GM18511 (cell line): Measurements from ENCODE around the gene RBM18.

ENCODE experiments used
- ATAC-seq: cut with Tn5 transposase; IDR thresholded peaks from one replicate; pipeline ENCODE4 v1.9.1; 2021; ENCODE audit warnings: mild to moderate bottlenecking, moderate library complexity; ENCODE audit not compliant: unreplicated experiment

RBM18 gene

GRCh38 chr9:122223435-122223834 lies 41.2 kb downstream of the RBM18 start:
- ATAC-seq = no peak

- no peak for ATAC-seq
Measured at GRCh38 chr9:122222791-122223190, 41.8 kb downstream of the RBM18 start.

- ATAC-seq = no peak
Measured at GRCh38 chr9:122221183-122221811, 43.3 kb downstream of the RBM18 start.

GRCh38 chr9:122220673-122221182 lies 43.9 kb downstream of the RBM18 start:
- no peak for ATAC-seq

- ATAC-seq = no peak
Measured at GRCh38 chr9:122219856-122220672, 44.6 kb downstream of the RBM18 start.

GRCh38 chr9:122218935-122219855 lies 45.4 kb downstream of the RBM18 start:
- no peak for ATAC-seq

GRCh38 chr9:122218071-122218934 lies 46.3 kb downstream of the RBM18 start:
- no peak for ATAC-seq

- no peak for ATAC-seq
Measured at GRCh38 chr9:122217640-122218039, 47.0 kb downstream of the RBM18 start.

GRCh38 chr9:122216798-122217418 lies 47.7 kb downstream of the RBM18 start:
- ATAC-seq = no peak

GRCh38 chr9:122216138-122216797 lies 48.4 kb downstream of the RBM18 start:
- ATAC-seq = no peak

- no peak for ATAC-seq
Measured at GRCh38 chr9:122215663-122216062, 49.0 kb downstream of the RBM18 start.

GRCh38 chr9:122214507-122214906 lies 50.1 kb downstream of the RBM18 start:
- no peak for ATAC-seq

GRCh38 chr9:122213589-122214413 lies 50.8 kb downstream of the RBM18 start:
- peak; percentile 68 for ATAC-seq

GRCh38 chr9:122213102-122213588 lies 51.5 kb downstream of the RBM18 start:
- ATAC-seq = no peak

GRCh38 chr9:122212473-122213004 lies 52.1 kb downstream of the RBM18 start:
- no peak for ATAC-seq

GRCh38 chr9:122209451-122209850 lies 55.2 kb downstream of the RBM18 start:
- no peak for ATAC-seq

- no peak for ATAC-seq
Measured at GRCh38 chr9:122207096-122207495, 57.5 kb downstream of the RBM18 start.
